ENCODE measurements around the gene TMPRSS4.
A peak's percentile ranks its signal among the peaks of the same experiment; 100 is the strongest.

The TMPRSS4 gene

GRCh38 chr11:118156531-118157185 lies 79.8 kb downstream of the TMPRSS4 start:
- peak; percentile 16 for DNase-seq

DNA sequence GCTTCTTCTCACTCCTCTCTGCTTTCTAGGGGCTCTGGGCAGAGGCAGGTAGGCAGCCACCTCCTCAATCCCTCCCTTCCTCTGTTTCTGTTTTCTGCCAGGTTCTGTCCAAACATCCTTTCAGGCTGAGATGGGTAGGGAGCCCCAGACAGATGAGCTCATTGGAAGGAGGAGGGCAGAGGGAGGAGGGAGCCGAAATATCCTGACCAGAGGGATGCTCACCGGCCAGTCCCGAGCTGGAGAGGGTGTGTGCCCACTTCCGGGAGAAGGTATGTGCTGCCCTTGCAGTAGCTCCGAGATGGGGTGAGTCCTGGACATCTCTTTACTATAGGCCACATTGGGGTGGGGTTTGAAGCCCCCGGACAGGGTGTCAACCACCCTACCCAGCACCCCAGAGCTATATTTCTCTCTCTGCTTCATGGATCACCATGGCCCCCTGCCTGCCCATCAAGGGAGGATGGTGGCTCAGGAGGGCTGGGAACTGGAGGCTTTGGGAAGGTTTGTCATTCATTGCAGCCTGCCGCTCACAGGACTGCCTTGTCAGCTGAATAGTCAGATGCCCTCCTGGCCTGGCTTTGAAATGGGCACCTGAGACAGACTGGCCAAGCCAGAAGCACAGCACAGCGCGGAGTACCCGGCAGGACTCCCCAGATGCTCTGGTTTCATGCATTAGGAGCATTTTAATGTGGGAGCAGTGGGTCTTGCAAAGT lies 80.5 kb downstream of the TMPRSS4 start:
- no peak for DNase-seq

DNA sequence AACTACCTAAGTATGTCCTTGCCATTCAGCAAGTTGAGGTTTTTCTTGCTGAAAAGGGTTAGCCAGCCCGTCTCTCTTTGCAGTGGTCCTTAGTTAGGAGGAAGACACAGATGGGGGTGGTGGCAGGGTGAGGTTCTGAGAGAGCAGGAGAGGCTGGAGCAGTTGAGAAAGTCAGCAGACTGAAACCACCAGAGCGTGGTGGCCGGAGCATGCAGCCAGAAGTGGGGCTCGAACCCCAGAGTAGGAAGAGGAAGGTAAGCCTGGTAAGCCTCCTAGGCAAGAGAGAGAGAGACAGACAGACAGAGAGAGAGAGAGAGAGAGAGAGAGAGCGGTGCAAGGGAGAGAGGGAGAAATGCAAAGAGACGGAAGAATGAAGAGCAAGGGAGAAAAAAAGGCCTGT lies 84.9 kb downstream of the TMPRSS4 start:
- DNase-seq: no peak

DNA sequence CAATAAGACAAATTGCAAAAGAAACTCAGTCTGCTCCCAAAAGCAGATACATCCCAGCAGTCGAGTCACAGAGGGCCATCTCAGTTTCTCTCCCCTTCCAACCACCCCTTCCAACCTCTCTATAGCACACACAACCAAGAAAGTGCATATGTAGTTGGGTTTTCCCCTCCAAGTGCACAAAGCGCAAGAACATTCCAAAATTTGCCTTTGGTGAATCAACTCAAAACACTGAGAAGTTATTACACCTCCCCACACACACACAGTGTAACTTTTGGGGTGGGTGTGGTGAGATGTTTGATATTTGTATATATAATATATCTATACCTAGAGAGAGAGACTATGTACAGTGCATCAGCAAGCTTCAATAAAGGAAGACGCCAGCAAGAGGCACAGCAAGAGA lies 86.0 kb downstream of the TMPRSS4 start:
- no peak for DNase-seq

- no peak for DNase-seq
Measured at GRCh38 chr11:118163494-118163893, 86.6 kb downstream of the TMPRSS4 start.

GRCh38 chr11:118164885-118165284 lies 88.0 kb downstream of the TMPRSS4 start:
- no peak for DNase-seq

DNA sequence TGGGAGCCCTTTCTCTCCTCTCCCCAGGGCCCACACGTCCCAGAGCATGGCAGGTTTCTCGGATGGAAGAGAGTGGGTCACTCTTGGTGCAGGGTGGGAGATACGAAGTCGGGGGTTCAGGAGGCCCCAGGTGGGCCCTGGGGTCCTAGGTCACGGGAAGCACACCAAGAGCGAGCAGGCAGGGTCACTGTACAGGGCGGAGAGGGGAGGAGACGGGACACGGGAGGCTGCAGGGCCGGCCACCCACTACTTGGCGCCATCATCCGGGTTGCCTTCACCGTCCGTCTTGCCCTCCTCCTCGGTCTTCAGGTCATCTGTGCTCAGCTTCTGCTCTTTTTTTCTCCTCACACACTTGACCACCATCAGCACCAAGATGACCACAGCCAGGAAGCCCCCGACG lies 89.8 kb downstream of the TMPRSS4 start:
- DNase-seq: no peak

- DNase-seq: no peak
Measured at GRCh38 chr11:118167253-118167652, 90.4 kb downstream of the TMPRSS4 start.

DNA sequence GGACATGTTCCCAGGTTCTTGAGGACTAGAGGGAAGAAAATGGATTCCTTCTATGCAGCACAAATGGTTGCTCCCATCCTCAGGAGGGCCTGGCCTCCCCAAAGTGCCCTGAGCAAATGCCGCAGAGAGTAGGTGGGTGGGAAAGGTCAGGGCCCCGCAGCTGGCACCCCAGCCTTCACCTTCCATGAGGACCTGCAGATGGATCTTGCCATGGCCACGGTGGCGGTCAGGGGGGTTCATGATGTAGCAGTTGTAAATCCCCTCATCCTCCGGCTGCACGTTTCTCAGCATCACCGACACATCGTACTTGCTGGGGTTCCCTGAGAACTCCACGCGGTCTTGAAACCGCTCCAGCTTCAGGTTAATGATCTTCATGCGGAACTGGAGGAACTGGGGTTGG lies 91.0 kb downstream of the TMPRSS4 start:
- DNase-seq: no peak

DNA sequence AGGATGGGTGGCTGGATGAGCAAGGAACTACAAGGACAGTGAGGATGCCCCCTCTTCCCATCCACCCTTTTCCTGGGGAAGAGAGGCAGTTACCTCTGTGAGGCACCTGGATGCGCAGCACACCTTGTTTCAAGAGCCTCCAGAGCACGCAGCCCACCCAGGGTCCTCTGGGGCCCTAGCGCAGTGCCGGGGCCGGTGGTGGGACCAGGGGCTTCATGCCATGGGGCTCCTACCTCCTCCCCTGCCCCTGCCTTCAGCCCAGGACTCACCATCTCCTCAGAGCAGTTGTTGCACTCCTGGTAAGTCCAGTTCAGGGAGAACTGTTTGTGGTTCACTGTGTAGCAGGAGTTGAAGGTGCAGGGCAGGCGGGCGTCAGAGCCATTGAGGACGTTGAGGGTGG lies 91.4 kb downstream of the TMPRSS4 start:
- no peak for DNase-seq

DNA sequence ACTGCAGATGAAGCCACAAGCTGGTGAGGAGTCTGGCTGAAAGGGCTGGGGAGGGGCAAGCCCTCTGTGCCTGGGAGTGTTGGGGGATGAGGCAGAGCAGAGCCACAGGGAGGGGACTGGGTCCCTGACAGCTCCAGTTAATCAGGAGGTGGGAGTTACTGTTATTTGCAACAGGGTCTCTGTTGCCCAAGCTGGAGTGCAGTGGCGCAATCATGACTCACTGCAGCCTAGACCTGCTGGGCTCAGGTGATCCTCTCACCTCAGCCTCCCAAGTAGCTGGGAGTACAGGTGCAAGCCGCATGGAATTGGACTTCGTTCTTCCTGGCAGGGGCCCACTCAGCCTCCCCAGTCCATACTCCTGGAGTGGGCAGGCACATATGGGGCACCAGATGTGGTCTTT lies 91.9 kb downstream of the TMPRSS4 start:
- DNase-seq: no peak

DNA sequence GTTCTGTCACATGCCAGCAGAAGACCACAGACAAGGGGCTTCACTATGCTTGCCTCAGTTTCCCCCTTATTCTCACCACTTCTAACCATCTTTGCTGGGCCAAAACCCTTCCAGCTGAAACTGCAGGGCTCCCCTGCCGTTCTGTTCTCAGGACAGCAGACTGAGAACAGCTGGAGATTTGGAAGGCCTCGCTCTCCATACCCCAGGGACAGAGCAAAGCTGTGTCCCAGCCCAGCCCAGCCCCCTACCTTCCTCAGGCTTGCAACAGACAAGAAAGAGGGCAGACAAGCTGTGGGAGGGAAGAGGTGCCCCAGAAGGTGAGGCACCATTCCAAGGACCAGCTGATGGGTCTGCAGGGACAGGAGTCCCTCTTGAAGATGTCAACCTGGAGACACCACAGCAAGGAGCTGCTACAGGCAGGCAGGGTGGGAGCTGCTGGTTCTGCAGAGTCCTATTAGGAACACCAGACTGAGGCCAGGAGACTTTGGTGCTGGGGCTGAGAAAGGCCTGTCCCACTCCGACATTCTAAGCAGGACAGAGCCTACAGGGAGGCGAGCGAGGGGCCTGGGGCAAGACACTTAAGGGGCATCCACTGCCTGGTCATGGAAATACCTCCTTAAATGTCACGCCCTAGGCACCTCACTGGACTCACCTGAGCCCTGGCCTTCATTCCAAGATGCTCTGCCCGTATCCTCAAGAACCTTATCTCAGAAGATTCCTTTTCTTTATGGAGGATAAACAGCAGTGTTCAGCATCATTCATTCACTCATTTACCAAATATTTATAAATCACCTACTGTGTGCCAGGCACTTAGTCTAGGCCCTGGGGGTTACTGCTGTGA lies 92.6 kb downstream of the TMPRSS4 start:
- no peak for DNase-seq

DNA sequence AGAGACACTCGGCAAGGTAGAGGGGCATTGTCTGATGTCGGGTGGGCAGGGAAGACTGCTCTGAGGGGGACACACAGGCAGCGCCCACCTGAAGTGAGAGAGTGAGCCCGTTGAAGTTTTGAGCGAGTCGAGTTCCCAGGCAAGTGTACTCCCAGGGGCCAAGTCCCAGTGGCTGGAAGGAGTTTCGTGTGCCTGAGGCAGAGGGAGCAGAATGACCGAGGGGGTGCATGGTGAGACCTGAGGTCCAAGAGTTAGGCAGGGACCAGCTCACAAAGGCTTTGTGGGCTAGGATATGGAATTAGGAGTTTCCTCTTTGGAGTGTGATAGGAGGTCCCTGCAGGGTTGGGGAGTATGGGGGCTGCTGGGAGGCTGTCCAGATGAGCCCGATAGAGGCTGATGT lies 93.4 kb downstream of the TMPRSS4 start:
- DNase-seq: no peak

- no peak for DNase-seq
Measured at GRCh38 chr11:118170882-118171268, 94.0 kb downstream of the TMPRSS4 start.

All from stimulated activated naive CD4-positive, alpha-beta T cell treated with Interleukin-2 at 50 U/mL for 16 hours (primary cell).